OCI-LY7 (cell line): ENCODE measurements around the gene IQSEC1. TPM values are rescaled to one million over a fixed set of nuclear protein-coding genes. Genes with fewer than 3 reads are reported as not detected.

Experiments used
- BruUV-seq: library from RNA; stranded (reverse); fragments of 400-500 nt; replicated peaks from 2 replicates; lab custom pipeline; 2021; lab: Mats Ljungman, UMichigan
- CTCF ChIA-PET: fragments of 300-600 bp; sonication (Branson Sonifier 250); formaldehyde crosslinking; loops from one replicate; lab custom pipeline; 2022; ENCODE audit warnings: antibody characterized with exemption; ENCODE audit not compliant: unreplicated experiment; lab: Charles Lee
- POLR2A ChIA-PET: fragments of 300-600 bp; sonication (Branson Sonifier 250); formaldehyde crosslinking; loops from one replicate; lab custom pipeline; 2022; ENCODE audit warnings: antibody characterized with exemption; lab: Charles Lee
- DNase-seq: peaks from one replicate; pipeline ENCODE4 v3.0.0-alpha.2; 2015; ENCODE audit warnings: low spot score
- H2AFZ ChIP-seq: fragments of 200-600 bp; sonication (generic), shearing (Covaris generic); 2 replicates; pipeline ENCODE4 v1.6.1; 2014; ENCODE audit warnings: mild to moderate bottlenecking, antibody characterized with exemption, low read length, moderate library complexity
- H3K27ac ChIP-seq: fragments of 200-600 bp; sonication (generic); 2 replicates; pipeline ENCODE4 v1.5.1; 2014; ENCODE audit warnings: mixed run types, low read depth, mild to moderate bottlenecking, moderate library complexity, low read length, inconsistent platforms; ENCODE audit not compliant: poor library complexity, severe bottlenecking
- H3K36me3 ChIP-seq: fragments of 200-600 bp; sonication (generic); 2 replicates; pipeline ENCODE4 v1.6.1; 2014; ENCODE audit warnings: mild to moderate bottlenecking, antibody characterized with exemption, low read length, moderate library complexity, mixed read lengths; ENCODE audit not compliant: insufficient read depth
- H3K4me1 ChIP-seq: fragments of 200-600 bp; sonication (generic); 2 replicates; pipeline ENCODE4 v1.5.1; 2014; ENCODE audit warnings: mild to moderate bottlenecking, low read length; ENCODE audit not compliant: insufficient read depth, poor library complexity, severe bottlenecking
- H3K4me2 ChIP-seq: fragments of 200-600 bp; sonication (generic); 2 replicates; pipeline ENCODE4 v1.6.1; 2014; ENCODE audit warnings: mild to moderate bottlenecking, low read length
- H3K4me3 ChIP-seq: fragments of 200-600 bp; sonication (generic); 2 replicates; pipeline ENCODE4 v1.5.1; 2014; ENCODE audit warnings: mild to moderate bottlenecking, low read depth, low read length; ENCODE audit not compliant: poor library complexity, severe bottlenecking
- H3K79me2 ChIP-seq: fragments of 200-600 bp; sonication (generic); 2 replicates; pipeline ENCODE4 v1.6.1; 2016; ENCODE audit warnings: low read depth, mild to moderate bottlenecking, low read length, moderate library complexity, mixed read lengths; ENCODE audit not compliant: insufficient read depth
- H3K9me2 ChIP-seq: fragments of 200-600 bp; sonication (generic); 2 replicates; pipeline ENCODE4 v1.6.1; 2016; ENCODE audit warnings: mild to moderate bottlenecking, low read length, mixed read lengths; ENCODE audit not compliant: insufficient read depth
- H3K9me3 ChIP-seq: fragments of 200-600 bp; sonication (generic); 2 replicates; pipeline ENCODE4 v1.6.1; 2014; ENCODE audit warnings: mild to moderate bottlenecking, mixed run types, low read length, mixed read lengths
- H4K20me1 ChIP-seq: fragments of 200-600 bp; sonication (generic); 2 replicates; pipeline ENCODE4 v1.6.1; 2014; ENCODE audit warnings: mild to moderate bottlenecking, antibody characterized with exemption, low read length, moderate library complexity, mixed read lengths; ENCODE audit not compliant: insufficient read depth
- CTCF ChIP-seq: fragments of 200-600 bp; sonication (generic); conservative IDR thresholded peaks from 2 replicates; pipeline ENCODE4 v1.5.1; 2014; ENCODE audit warnings: mild to moderate bottlenecking, antibody characterized with exemption, low read length, moderate library complexity, mixed read lengths
- EZH2phosphoT487 ChIP-seq: fragments of 200-600 bp; sonication (generic); IDR thresholded peaks from 2 replicates; pipeline ENCODE4 v1.6.1; 2018; ENCODE audit warnings: low read depth, borderline replicate concordance, mild to moderate bottlenecking, mixed run types, antibody characterized with exemption, low read length, moderate library complexity, mixed read lengths
- intact Hi-C: fragments of 100-400 bp; cut with micrococcal nuclease; formaldehyde crosslinking; loops from one replicate; pipeline ENCODE4 v1.10.0; 2022; ENCODE audit not compliant: unreplicated experiment
- total RNA-seq, 2 experiments: library from RNA; depleted of rRNA in 1 of 2; stranded (reverse); fragments of >200 nt in 1 of 2; shearing (Covaris generic) in 1 of 2; gene quantifications; 2 replicates each; pipeline ENCODE4 v1.2.3, GENCODE V29; 2014 to 2022

Gene IQSEC1
- total RNA-seq, 2 experiments from 2014 or later = 25.2 to 70.1 TPM

- TF ChIP-seq EZH2phosphoT487 (no peak), CTCF (no peak)
- Histone ChIP-seq H3K4me3 (peak overlapping the region; percentile 77), H3K27ac (peak overlapping the region; percentile 78), H2AFZ (no peak overlapping the region), H3K9me3 (no peaks in the 10 kb centered on the region), H3K36me3 (peaks cover 10% of the 10 kb centered on the region; the same call in 1 of the 2 replicates), H4K20me1 (no peaks in the 10 kb centered on the region), H3K4me1 (peaks cover 87% of the 10 kb centered on the region), H3K4me2 (peak overlapping the region; percentile 85), H3K9me2 (no peaks in the 10 kb centered on the region), H3K79me2 (peaks cover 56% of the 10 kb centered on the region)
- ChIA-PET POLR2A (interaction anchor here (0.8 to 4.0 kb wide), 9 partner anchors 8 to 261 kb away, joined by 3 to 34 read pairs (median 3); no protein-coding TSS in a partner anchor), CTCF (interaction anchor here (0.9 to 1.2 kb wide), 4 partner anchors 20 to 82 kb away, joined by 3 to 5 read pairs (median 3); no protein-coding TSS in a partner anchor)
- DNase-seq = peak; percentile 80
- intact Hi-C loops = loop anchor here (1.0 kb wide), 3 partner anchors 12 to 56 kb away; no protein-coding TSS in a partner anchor
- no TSS peak for BruUV-seq
These were observed 1.0 kb downstream of the IQSEC1 start for GRCh38 chr3:13072239-13072599.

GRCh38 chr3:13071695-13072094 is 1.5 kb downstream of the IQSEC1 start:
- no peak for TF ChIP-seq EZH2phosphoT487
- no peak for TF ChIP-seq CTCF
- H2AFZ ChIP-seq = no peak overlapping the region
- peaks cover 10% of the 10 kb centered on the region; the same call in 1 of the 2 replicates for H3K36me3 ChIP-seq
- no peak for DNase-seq
- H3K4me1 ChIP-seq = peaks cover 87% of the 10 kb centered on the region
- H4K20me1 ChIP-seq = no peaks in the 10 kb centered on the region
- H3K4me3 ChIP-seq = peak overlapping the region; percentile 77
- no peaks in the 10 kb centered on the region for H3K9me2 ChIP-seq
- POLR2A ChIA-PET = interaction anchor here (0.7 to 4.0 kb wide), 11 partner anchors 8 to 261 kb away, joined by 3 to 34 read pairs (median 3); no protein-coding TSS in a partner anchor
- H3K27ac ChIP-seq = peak overlapping the region; percentile 78
- CTCF ChIA-PET = interaction anchor here (0.9 to 1.2 kb wide), 4 partner anchors 21 to 82 kb away, joined by 3 to 5 read pairs (median 3); no protein-coding TSS in a partner anchor
- BruUV-seq = no TSS peak
- peaks cover 56% of the 10 kb centered on the region for H3K79me2 ChIP-seq
- no peaks in the 10 kb centered on the region for H3K9me3 ChIP-seq
- H3K4me2 ChIP-seq = peak overlapping the region; percentile 85
- intact Hi-C loops = loop anchor here (1.0 kb wide), 3 partner anchors 13 to 55 kb away; no protein-coding TSS in a partner anchor
